ENCODE measurements around the gene DIS3L2.

Gene DIS3L2

DNA sequence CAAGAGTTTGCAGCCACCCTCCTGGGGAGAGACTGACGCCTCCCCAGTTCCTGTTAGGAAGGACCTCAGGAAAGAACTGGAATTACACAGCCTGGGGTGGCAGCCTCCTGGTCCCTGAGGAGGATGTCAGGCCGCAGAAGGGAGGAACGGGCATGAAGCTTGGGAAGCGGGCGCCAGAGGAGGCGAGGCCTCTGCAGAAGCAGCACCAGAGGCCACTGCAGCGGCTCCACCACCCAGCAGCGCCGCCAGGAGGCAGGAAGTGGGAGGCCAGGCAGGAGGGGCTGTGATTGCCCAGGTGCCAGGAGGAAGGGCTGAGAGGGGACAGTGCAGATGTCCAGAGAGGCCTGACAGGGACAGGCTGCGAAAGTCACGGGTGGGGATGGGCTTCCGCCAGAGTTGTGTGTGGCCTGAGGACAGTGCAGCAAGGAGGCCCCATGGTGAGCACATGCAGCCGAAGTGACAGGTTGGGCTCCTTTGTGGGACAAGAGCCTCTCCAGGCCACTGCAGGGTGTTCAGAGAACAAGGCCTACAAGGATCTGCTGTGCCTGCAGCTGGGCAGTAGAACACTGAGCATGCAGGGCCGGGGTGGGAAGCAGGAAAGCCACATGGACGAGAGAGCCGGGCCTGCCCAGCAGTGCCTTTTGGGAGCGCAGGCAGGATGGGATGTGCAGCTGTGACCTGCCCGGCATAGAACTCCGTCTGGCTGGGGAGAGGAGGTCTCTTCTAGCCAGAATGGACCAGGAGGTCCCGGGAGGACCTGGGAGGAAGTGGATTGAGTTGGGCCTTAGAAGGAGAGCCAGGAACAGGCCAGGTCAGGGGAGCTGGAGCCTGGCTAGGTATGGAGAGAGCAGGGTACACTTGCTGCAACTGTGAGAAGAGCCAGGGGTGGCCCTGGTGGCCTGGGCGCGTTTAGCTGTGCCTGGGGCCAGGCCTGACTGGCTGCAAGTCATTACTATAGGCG is 377.9 kb downstream of the DIS3L2 start:
- no peak for DNase-seq

DNA sequence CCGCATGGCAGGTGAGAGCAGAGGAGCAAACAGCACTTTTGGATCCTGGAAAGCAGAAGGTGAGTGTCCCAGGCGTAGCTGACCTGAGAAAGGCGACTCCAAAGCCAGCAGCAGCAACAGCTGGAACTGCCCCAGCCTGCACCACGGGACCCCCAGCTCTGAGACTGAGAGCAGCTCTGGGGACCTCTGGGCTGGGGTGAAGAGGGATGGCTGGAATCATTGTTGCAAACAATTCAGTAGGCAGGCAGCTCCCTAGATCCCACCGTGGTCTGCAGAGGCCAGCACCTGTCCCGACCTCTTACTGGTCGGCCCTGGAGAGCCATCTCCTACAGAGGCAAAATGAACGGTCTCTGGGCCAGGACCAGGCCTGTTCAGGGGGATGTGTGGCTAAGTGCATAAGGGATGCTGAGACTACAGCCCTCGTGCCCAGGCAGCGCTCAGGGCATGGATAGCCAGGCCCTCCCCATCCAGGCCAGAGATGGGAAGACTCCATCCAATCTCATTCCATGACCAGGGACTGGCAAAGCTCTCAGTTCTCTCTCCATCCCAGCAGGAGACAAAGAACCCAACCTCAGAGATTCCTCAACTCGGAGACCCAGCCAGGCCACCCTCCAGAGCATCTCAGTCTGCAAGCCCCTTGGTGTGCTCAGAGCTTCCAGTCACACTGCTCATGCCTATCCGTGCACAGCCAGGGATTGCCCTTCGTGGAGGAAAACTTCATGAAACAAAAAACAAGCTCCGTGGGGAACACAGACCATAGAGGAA is 378.8 kb downstream of the DIS3L2 start:
- DNase-seq: no peak

DNA sequence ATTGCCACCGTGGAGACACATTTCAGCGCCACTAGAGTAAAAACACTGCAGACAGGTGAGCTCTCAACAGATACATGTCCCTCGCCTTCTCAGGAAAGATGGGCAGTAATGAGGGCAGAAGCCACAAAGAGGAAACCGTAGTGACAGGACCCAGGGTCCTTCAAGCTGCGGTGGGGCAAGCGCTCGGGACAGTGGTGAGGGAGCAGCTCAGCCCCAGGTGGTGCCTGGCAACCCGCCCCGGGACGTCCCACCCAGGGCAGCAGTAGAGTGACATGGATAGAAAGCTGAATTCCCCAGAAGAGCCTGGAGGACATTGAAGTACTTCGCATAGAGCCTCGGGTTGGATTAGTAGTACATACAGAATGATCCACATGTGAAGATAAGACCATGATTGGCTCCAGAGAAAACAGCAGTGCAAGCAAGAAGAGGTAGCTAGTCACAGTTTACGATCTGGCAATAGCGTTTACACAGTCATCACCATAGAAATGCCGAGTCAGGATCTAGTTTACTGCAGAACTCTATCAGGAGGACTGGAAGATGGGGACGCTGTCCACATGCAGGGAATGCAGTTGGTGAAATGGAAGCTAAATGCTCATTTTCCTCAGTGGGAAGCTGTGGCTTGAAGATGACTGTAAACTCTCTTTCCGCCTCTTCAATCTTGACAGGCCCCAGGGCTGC is 379.7 kb downstream of the DIS3L2 start:
- no peak for DNase-seq

DNA sequence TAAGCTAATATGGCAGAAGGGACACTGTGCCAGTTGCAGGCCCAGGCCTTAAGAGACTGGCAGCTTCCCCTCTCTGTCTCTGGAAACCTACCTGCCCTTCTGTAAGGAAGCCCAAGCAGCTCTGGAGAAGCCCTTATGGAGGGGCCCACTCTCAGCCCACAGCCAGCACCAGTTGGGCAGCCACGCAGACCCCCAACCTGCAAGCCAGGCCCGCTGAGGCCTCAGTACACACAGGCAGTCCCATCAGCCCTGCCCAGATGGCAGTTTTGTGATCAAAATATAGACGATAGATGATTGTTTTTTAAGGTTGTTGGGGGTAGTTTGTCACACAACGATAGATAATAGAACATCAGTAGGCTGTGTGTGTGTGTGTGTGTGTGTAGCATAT is 380.2 kb downstream of the DIS3L2 start:
- peak; percentile 1 for DNase-seq

DNA sequence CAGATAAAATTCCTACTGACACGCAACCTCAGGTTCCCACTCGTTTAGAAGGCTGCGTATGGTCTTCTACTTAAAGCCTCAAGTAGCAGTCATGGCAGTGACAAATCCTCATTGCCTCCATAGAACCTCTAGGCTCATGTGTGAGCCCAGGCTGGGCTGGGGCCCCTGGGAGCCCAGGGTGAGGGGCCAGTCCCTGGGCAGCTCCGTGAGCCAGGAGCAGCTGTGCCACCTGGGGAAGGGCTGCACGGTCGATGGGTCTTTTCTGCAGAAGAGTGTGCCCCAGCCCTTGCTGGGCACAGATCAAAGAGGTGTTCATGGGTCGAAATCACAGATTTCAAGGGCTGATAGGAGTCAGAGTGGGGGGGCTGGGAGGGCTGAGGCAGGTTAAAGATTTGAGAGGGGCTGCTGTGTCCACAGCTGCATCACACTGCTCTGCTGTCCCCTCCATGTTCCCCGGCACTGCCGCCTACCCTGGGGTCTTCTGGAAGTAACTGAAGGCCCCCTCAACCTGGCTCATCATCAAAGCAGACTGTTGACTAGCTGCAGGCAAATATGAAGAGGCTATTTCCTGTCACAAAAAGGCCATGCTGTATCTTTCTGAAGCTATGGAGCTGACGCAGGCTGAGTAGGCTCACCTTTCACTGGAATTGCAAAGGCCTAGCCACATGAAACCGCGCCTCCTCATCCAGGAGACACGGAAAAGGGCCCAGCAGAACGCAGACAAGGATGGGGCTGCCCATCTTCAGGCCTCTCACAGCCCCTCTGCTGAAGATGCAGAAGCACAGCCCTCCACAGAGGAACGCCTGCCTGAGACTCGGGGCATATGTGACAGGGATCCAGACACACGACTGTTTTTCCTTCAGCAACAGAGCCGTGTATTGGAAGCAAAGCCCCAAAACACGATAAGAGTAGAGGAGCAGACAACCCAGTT is 381.4 kb downstream of the DIS3L2 start:
- peak; percentile 3 for DNase-seq

DNA sequence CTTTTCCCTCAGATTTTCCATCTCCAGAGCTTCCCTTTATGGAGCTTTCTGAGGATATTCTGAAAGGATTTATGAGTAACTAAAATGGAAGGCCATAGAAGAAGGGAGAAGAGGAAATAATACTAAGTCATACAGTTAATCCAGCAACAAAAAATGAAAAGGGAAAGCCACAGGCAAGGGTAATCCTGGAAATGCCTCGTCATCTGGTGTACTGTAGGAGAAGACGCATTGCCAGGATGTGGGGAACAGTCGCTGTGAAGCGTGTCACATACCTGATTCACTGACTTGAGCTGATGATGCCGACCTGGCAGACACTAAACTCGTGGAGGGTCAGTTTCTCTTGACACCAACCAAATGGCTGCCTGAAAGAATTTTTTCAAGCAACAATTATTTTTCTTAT is 382.3 kb downstream of the DIS3L2 start:
- DNase-seq: no peak

DNA sequence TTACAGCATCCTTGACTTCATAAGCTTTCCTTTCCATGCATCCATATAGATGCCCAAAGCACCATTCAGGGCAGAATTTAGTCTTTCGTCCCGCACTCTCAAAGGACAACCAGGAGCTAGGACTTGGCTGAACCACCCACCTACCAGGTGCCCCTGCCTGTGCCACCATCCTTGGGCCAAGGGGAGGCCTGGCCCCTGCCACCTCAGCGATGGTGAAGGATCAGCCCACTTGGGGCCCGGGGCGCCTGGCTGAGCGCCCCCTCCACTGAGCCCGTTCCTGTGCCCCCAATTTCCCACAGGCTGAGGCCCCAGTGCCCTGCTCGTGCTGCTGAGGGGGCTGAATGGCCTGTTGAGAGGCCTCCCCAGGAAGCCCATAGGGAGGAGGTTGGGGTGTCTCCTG is 383.7 kb downstream of the DIS3L2 start:
- no peak for DNase-seq

DNA sequence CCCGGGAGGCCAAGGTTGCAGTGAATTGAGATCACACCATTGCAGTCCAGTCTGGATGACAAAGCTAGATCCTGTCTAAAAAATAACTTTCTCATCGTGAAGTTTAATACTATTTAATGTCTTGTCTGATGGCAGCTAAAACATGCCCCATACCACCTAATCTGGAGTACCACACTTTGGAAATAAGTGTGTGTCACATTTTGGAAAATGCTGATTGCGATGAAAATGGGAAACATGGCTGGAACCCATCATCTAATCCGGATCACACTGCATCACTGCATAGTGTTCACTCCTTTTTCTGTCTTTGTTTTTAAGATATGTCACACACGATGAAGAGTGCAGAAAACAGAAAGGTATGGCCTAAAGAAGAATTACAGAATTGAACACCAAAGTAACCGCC is 385.9 kb downstream of the DIS3L2 start:
- no peak for DNase-seq

DNA sequence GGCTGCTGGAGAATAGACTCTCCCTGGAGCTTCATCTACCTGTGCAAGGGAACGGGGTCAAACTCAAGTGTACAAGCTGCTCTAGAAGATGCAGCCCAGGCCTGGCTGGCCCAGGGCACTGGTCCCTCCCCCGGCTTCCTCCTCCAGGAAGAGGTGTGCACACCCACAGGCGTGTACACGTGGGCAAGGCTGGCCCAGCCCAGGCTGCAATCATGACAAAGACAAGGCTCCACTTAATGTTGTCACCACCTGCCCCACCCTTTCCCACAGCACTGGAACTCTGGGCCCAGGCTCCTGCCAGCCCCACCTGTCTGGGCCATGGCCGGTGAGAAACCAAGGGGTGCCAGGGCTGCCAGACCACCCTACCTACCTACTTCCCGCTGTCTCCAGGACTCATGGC is 387.4 kb downstream of the DIS3L2 start:
- no peak for DNase-seq

DNA sequence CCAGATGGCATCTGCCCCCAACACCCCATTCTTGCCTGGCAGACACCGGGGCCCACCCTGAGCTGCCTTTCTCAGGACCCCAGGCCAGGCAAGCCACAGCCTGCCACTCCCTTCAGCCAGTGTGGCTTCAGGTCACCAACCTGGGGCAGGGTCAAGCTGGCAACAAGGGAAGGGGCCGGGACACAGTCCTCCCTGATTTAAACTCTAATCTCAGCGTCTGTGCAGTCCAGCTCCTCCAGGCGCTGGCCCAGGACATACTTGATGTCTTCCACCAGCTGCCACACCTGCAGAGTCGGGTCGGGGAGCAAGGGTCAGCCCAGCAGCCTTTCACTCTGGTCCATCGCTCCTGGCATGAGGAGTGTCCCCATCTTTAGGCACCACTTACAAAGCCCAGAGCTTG is 388.0 kb downstream of the DIS3L2 start:
- no peak for DNase-seq

DNA sequence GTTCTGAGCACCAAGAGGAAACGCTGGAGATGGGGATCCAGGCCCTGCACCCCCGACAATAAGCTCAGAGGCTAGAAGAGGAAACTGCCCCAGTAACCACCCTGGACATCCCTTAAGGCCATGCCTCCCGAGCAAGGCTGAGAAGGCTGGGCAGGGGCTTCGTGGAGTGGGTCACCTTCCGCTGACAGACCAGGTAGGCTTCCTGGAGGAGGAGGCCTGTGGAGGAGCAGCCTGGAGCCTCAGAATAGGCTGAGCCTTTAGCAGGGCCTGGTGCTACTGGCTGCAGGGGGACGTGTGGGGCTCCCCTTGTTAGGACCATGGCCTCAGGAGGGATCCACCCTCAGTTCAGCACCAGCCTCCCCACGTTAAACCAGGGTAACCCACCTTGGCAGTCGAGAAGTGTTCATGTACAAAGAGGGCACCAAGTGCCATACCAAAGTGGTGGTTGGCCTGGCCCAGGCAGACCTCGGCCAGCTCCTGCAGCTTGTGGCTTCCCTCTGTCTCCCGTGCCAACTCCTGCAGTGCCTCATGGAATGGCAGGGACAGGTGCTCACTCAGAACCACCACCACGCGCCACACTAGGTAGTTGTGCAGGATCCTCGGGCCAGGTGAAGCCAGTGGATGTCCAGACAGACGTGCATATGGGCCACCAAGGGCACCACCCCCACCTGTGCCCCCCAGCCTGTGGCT is 388.6 kb downstream of the DIS3L2 start:
- DNase-seq: no peak

DNA sequence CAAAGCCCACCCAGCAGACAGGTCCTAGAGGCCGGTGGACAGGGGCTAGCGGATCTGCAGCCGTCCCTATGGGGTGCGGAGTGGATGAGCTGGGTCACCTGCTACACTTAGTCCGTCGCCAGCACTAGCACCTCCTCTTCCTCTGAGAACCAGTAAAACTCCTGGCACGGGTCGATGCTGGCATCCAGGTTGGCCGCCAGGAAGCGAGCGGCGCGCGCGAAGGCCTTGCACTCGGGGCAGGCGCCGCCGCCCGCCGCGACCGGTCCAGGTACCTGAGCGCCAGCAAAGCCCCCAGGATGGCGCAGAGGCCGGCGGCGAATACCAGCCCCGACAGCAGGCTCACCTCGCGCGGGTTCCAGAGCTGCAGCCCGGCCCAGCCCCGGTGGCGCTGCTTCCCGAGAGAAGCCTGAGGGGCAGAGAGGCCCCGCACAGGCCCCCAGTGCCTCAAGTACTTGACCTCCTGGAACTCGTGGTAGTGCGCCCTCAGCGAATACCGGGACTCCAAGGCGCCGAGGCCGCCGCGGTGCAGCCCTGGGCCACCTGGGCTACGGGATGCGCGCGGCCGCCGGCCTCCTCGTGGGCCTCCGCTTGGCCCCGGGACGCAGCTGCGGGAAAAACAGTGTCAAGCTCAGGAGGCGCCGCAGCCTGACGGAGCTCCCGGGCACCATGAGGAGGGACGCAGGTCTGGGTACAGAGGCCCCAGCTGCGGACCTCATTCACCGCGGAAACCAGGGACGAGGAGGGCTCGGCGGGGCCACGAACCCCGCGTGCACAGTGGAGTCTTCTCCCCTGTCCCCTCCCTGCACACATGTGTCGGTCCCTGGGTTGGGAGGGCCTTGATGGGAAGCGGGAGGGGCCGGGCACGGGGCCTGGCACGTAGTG is 389.5 kb downstream of the DIS3L2 start:
- DNase-seq: no peak

DNA sequence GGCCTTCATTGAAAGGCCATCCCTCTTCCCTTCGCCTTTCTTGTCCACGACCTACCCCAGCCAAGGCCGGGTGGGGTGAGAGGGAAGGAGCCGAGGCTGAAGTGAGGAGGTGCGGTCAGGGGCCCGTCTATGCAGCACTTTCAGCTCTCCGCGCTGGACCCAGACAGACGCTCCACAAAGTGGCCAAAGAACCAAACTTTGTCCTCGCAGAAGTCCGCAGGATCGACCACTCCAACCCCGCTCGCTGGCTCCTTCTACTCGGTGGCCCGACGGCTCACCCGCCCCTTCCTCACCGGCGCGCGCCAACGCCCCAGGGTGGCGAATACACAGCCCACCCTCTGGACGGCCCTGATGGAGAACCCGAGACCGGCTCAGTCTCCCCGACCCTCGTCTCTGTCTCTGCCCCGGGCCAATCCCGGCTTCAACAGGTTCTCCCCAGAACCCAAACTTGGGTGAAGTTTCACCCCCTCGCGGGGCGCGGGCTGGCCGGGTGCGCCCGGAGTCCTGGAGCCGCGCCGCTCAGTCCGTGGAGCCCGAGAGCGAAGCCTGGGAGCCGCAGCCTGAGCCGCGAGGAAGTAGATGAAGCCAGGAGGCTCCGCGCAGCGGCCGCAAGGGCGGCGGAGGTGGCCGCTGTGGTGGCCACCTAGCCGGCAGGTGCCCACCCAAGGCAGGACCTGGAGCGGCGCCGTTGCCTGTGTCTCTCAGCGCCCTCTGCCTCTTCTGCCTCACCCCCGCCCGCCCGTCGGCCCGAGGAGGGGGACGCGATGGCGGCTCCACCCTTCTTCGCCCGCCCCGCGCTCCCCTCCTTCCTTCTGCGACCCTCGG is 390.4 kb downstream of the DIS3L2 start:
- no peak for DNase-seq

DNA sequence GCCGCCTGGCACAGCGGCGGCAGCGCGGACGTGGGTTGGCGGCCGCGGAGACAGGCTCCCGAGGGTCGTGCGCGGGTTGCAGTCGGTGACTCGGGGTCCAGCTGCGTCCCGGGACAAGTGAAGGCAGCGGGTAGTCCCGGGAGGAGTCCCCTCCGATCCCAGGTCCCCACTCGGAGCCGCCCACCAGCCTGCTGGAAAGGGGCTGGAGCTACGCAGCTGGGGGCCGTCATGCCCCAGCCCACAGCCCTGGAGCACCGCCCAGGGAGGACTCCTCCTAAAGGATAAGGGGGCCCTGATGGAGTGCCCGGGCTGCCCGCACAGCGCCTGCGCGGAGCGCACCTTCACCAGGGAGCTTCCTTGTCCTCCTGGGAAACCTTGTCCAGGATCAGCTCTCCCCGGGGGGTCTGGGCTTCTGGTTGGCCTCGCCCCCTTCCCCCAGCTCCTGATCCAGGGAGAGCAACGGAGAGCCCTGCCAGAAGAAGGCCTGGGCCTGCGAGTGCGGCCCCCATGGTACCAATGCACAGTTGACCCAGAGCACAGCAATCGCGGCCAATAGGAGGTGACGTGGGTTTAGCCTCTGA is 391.1 kb downstream of the DIS3L2 start:
- no peak for DNase-seq

DNA sequence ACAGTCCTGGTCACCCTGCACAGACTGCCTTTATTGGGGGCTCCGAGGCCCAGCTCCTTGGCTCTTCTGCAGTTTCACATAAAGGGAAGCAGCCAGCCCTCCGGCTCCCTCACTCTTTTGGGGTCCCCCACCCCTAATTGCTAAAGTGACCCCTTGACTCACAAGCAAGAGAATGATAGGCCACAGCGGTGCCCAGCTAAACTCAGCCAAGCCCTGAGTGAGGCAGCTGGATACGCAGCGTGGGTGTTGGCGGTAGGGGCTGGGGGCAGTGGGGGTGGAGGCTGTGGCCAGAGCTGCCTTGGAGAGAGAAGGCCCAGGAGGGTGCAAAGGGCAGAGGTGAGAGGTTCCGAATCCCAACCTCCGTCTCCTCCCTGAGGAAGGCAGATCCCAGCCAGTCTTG is 391.6 kb downstream of the DIS3L2 start:
- DNase-seq: no peak

DNA sequence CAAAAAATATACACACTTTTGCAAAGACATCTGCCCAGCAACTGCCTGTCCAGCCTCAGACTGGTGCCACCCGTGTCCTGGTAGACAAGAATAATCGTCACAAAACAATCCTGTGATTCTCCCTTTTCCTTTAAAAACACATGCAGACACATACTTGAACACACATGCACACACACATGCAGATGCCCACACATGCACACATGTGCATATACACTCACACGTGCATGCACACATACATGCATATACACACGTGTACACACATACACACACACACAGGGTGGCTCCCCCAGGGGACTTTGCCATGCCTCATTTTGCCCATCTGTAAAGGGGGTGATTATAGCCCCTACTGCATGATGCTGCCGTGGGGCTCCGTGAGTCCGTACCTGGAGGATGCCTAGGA is 392.1 kb downstream of the DIS3L2 start:
- DNase-seq: no peak

DNA sequence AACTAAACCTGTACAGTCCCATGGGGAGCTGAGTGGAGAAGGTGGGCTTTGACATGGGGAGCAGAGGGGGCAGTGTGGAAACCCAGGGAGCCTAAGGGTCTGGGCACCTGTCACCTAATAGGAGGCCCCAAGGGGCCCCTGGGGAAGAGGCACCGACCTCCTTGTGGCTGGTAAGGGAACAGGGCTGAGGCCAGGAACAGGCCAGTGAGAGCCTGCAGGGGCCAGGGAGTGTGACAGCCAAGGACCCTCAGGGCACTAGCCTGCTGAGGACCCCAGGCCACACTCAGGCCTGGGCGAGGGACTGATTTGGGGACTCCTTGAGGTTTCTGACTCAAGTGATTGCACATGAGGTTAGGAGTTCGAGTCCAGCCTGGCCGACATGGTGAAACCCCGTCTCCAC is 392.6 kb downstream of the DIS3L2 start:
- DNase-seq: no peak

DNA sequence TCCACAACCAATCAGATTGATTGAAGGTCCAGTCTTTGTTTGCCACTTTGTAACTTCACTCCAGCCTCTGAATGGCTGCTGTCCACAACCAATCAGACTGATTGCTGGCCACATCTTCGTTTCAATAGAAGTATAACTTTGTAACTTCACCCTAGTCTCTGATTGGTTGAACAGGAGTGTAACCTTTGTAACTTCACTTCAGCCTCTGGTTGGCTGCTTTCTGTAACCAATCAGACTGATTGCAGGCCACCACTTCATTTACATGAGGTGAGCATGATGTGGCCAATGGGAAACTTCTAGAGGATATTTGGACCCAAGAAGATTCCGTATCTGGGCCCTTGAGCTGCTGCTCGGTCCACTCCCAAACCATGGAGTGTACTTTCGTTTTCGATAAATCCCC is 400.1 kb downstream of the DIS3L2 start:
- no peak for DNase-seq

DNA sequence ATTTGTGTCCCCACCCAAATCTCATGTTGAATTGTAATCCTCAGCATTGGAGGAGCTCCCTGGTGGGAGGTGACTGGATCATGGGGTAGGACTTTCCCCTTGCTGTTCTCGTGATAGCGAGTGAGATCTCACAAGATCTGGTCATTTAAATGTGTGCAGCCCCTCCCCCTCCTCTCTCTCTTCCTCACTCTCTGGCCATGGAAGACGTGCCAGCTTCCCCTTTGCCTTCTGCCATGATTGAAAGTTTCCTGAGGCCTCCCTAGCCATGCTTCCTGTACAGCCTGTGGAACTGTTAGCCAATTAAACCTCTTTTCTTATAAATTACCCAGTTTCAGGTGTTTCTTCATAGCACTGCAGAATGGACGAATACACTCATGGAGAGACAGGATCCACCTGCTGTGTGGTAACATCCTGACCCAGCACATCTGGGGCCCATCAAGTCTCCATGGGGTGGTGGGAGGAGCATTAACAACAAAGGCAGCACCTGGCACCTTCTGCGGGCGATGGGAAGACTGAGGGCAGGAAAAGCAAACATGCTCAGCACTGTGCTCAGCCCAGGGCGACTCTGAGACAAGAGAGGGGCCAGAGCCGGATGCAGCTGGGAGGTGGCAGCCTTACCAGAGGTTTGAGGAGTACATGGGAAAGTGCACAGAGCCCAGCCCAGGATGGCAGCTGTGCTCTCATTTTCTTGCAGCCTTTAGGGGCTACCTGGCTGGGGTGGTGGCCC is 400.8 kb downstream of the DIS3L2 start:
- no peak for DNase-seq
